ENCODE data around the gene AHNAK.

AHNAK gene

GRCh38 chr11:62419314-62419929 is 127.2 kb downstream of the AHNAK start:
- in situ Hi-C loops (cut with MboI; ENCODE audit: low sequenced_read_pairs): loop anchor here (10.0 kb wide), 1 partner anchor 55 kb away; no protein-coding TSS in a partner anchor
- no peak for DNase-seq (ENCODE audit: low spot score in 2 of 2)
- H3K9me3 ChIP-seq: no peaks in the 10 kb centered on the region
- no peaks in the 10 kb centered on the region for H3K36me3 ChIP-seq (replicated peaks)
- H3K4me3 ChIP-seq: no peak overlapping the region
- H3K27me3 ChIP-seq (ENCODE audit: low read depth): no peaks in the 10 kb centered on the region
- no peaks in the 10 kb centered on the region for H3K4me1 ChIP-seq

- Histone ChIP-seq H3K36me3 (replicated peaks) (no peaks in the 10 kb centered on the region), H3K9me3 (no peaks in the 10 kb centered on the region), H3K27me3 (ENCODE audit: low read depth) (no peaks in the 10 kb centered on the region), H3K4me1 (no peaks in the 10 kb centered on the region), H3K4me3 (no peak within 1 kb of the TSS)
- no peak for DNase-seq (ENCODE audit: low spot score in 2 of 2)
- in situ Hi-C loops (cut with MboI; ENCODE audit: low sequenced_read_pairs): loop anchor here (10.0 kb wide), 1 partner anchor 56 kb away; no protein-coding TSS in a partner anchor
Observed at GRCh38 chr11:62418733-62419132, 127.9 kb downstream of the AHNAK start, which contains the start of gene SCGB1A1. Gene SCGB1A1 (plus strand): TSS chr11:62419033. CDS start chr11:62419096, 63 bp downstream.

GRCh38 chr11:62418136-62418535 is 128.5 kb downstream of the AHNAK start:
- Histone ChIP-seq H3K9me3 (no peaks in the 10 kb centered on the region), H3K27me3 (ENCODE audit: low read depth) (no peaks in the 10 kb centered on the region), H3K36me3 (replicated peaks) (no peaks in the 10 kb centered on the region), H3K4me3 (no peak overlapping the region), H3K4me1 (no peaks in the 10 kb centered on the region)
- DNase-seq (ENCODE audit: low spot score in 2 of 2): no peak
- in situ Hi-C loops (cut with MboI; ENCODE audit: low sequenced_read_pairs): loop anchor here (10.0 kb wide), 1 partner anchor 57 kb away; no protein-coding TSS in a partner anchor

GRCh38 chr11:62416596-62416995 is 130.0 kb downstream of the AHNAK start:
- H3K4me1 ChIP-seq: no peaks in the 10 kb centered on the region
- H3K4me3 ChIP-seq: no peak overlapping the region
- no peaks in the 10 kb centered on the region for H3K27me3 ChIP-seq (ENCODE audit: low read depth)
- no peak for DNase-seq (ENCODE audit: low spot score in 2 of 2)
- no peaks in the 10 kb centered on the region for H3K9me3 ChIP-seq
- in situ Hi-C loops (cut with MboI; ENCODE audit: low sequenced_read_pairs): loop anchor here (10.0 kb wide), 1 partner anchor 58 kb away; no protein-coding TSS in a partner anchor
- no peaks in the 10 kb centered on the region for H3K36me3 ChIP-seq (replicated peaks)

- in situ Hi-C loops (cut with MboI; ENCODE audit: low sequenced_read_pairs): loop anchor here (10.0 kb wide), 1 partner anchor 62 kb away; no protein-coding TSS in a partner anchor
- no peak overlapping the region for H3K4me3 ChIP-seq
- no peaks in the 10 kb centered on the region for H3K9me3 ChIP-seq
- no peaks in the 10 kb centered on the region for H3K36me3 ChIP-seq (replicated peaks)
- DNase-seq (ENCODE audit: low spot score in 2 of 2): no peak
- H3K27me3 ChIP-seq (ENCODE audit: low read depth): no peaks in the 10 kb centered on the region
- no peaks in the 10 kb centered on the region for H3K4me1 ChIP-seq
Observed at GRCh38 chr11:62413060-62413696, 133.4 kb downstream of the AHNAK start.

GRCh38 chr11:62411524-62411923 is 135.1 kb downstream of the AHNAK start:
- no peak for DNase-seq (ENCODE audit: low spot score in 2 of 2)
- H3K27me3 ChIP-seq (ENCODE audit: low read depth): no peaks in the 10 kb centered on the region
- no peaks in the 10 kb centered on the region for H3K4me1 ChIP-seq
- no peaks in the 10 kb centered on the region for H3K36me3 ChIP-seq (replicated peaks)
- no peak overlapping the region for H3K4me3 ChIP-seq
- H3K9me3 ChIP-seq: no peaks in the 10 kb centered on the region
- in situ Hi-C loops (cut with MboI; ENCODE audit: low sequenced_read_pairs): loop anchor here (10.0 kb wide), 1 partner anchor 63 kb away; no protein-coding TSS in a partner anchor

GRCh38 chr11:62410972-62411371 is 135.6 kb downstream of the AHNAK start:
- in situ Hi-C loops (cut with MboI; ENCODE audit: low sequenced_read_pairs): loop anchor here (10.0 kb wide), 1 partner anchor 64 kb away; no protein-coding TSS in a partner anchor
- Histone ChIP-seq H3K4me3 (no peak overlapping the region), H3K4me1 (no peaks in the 10 kb centered on the region), H3K27me3 (ENCODE audit: low read depth) (no peaks in the 10 kb centered on the region), H3K36me3 (replicated peaks) (no peaks in the 10 kb centered on the region), H3K9me3 (no peaks in the 10 kb centered on the region)
- no peak for DNase-seq (ENCODE audit: low spot score in 2 of 2)

GRCh38 chr11:62409831-62410230 is 136.8 kb downstream of the AHNAK start:
- Histone ChIP-seq H3K36me3 (replicated peaks) (no peaks in the 10 kb centered on the region), H3K27me3 (ENCODE audit: low read depth) (no peaks in the 10 kb centered on the region), H3K4me3 (no peak overlapping the region), H3K9me3 (no peaks in the 10 kb centered on the region), H3K4me1 (no peaks in the 10 kb centered on the region)
- in situ Hi-C loops (cut with MboI; ENCODE audit: low sequenced_read_pairs): loop anchor here (10.0 kb wide), 1 partner anchor 65 kb away; no protein-coding TSS in a partner anchor
- no peak for DNase-seq (ENCODE audit: low spot score in 2 of 2)

GRCh38 chr11:62406034-62406433 is 140.6 kb downstream of the AHNAK start:
- no peaks in the 10 kb centered on the region for H3K9me3 ChIP-seq
- no peaks in the 10 kb centered on the region for H3K27me3 ChIP-seq (ENCODE audit: low read depth)
- no peak for DNase-seq (ENCODE audit: low spot score in 2 of 2)
- H3K4me3 ChIP-seq: no peak overlapping the region
- in situ Hi-C loops (cut with MboI; ENCODE audit: low sequenced_read_pairs): no loop called here
- no peaks in the 10 kb centered on the region for H3K36me3 ChIP-seq (replicated peaks)
- no peaks in the 10 kb centered on the region for H3K4me1 ChIP-seq

GRCh38 chr11:62404901-62405300 is 141.7 kb downstream of the AHNAK start:
- Histone ChIP-seq H3K4me1 (no peaks in the 10 kb centered on the region), H3K9me3 (no peaks in the 10 kb centered on the region), H3K4me3 (no peak overlapping the region), H3K36me3 (replicated peaks) (no peaks in the 10 kb centered on the region), H3K27me3 (ENCODE audit: low read depth) (no peaks in the 10 kb centered on the region)
- DNase-seq (ENCODE audit: low spot score in 2 of 2): no peak
- in situ Hi-C loops (cut with MboI; ENCODE audit: low sequenced_read_pairs): no loop called here

- no peaks in the 10 kb centered on the region for H3K4me1 ChIP-seq
- H3K9me3 ChIP-seq: no peaks in the 10 kb centered on the region
- H3K36me3 ChIP-seq (replicated peaks): no peaks in the 10 kb centered on the region
- no peaks in the 10 kb centered on the region for H3K27me3 ChIP-seq (ENCODE audit: low read depth)
- no peak for DNase-seq (ENCODE audit: low spot score in 2 of 2)
- no peak overlapping the region for H3K4me3 ChIP-seq
- in situ Hi-C loops (cut with MboI; ENCODE audit: low sequenced_read_pairs): no loop called here
Observed at GRCh38 chr11:62404435-62404834, 142.2 kb downstream of the AHNAK start.

- H3K4me1 ChIP-seq: no peaks in the 10 kb centered on the region
- H3K27me3 ChIP-seq (ENCODE audit: low read depth): no peaks in the 10 kb centered on the region
- H3K4me3 ChIP-seq: no peak overlapping the region
- no peaks in the 10 kb centered on the region for H3K36me3 ChIP-seq (replicated peaks)
- H3K9me3 ChIP-seq: no peaks in the 10 kb centered on the region
- no peak for DNase-seq (ENCODE audit: low spot score in 2 of 2)
- in situ Hi-C loops (cut with MboI; ENCODE audit: low sequenced_read_pairs): no loop called here
Observed at GRCh38 chr11:62402960-62403730, 143.5 kb downstream of the AHNAK start.

- in situ Hi-C loops (cut with MboI; ENCODE audit: low sequenced_read_pairs): no loop called here
- no peaks in the 10 kb centered on the region for H3K36me3 ChIP-seq (replicated peaks)
- DNase-seq (ENCODE audit: low spot score in 2 of 2): no peak
- no peaks in the 10 kb centered on the region for H3K4me1 ChIP-seq
- H3K27me3 ChIP-seq (ENCODE audit: low read depth): no peaks in the 10 kb centered on the region
- H3K9me3 ChIP-seq: no peaks in the 10 kb centered on the region
- H3K4me3 ChIP-seq: no peak overlapping the region
Observed at GRCh38 chr11:62402226-62402959, 144.2 kb downstream of the AHNAK start.

Data from HAP-1 (cell line).